Right cardiac atrium (tissue), 5 donors: ENCODE data around the gene KRTAP29-1. TPM values are rescaled to one million over a fixed set of nuclear protein-coding genes. Genes with fewer than 3 reads are reported as not detected.

Source experiments
- ATAC-seq, 2 donors: fragments of 200-7000 bp; cut with Tn5 transposase; one replicate each; pipeline versions ENCODE4 v1.8.0 to v1.9.1; 2020; ENCODE audit warnings: moderate library complexity in 2 of 2, mild to moderate bottlenecking in 1 of 2
- DNase-seq, 3 donors: peaks; one replicate each; pipeline ENCODE4 v3.0.0-alpha.2; 2020
- H3K27ac ChIP-seq: one replicate; pipeline ENCODE4 v1.5.1; 2013; ENCODE audit warnings: mild to moderate bottlenecking, low read length, control low read depth, moderate library complexity
- H3K27me3 ChIP-seq: one replicate; pipeline ENCODE4 v1.6.1; 2013; ENCODE audit not compliant: control insufficient read depth, insufficient read depth
- H3K4me1 ChIP-seq: one replicate; pipeline ENCODE4 v1.6.1; 2013; ENCODE audit warnings: low read length; ENCODE audit not compliant: control insufficient read depth, insufficient read depth
- H3K4me3 ChIP-seq: one replicate; pipeline ENCODE4 v1.5.1; 2013; ENCODE audit warnings: low read length, control low read depth
- H3K9me3 ChIP-seq: one replicate; pipeline ENCODE4 v1.6.1; 2013; ENCODE audit warnings: low read length; ENCODE audit not compliant: control insufficient read depth
- WGBS: extraction: QIAGEN DNeasy Blood & Tissue Kit; methylation state at CpG from one replicate; pipeline ENCODE4 v1.1.7; 2013; 5-methylcytosine and 5-hydroxymethylcytosine counted together
- intact Hi-C, 4 donors: fragments of 100-400 bp; cut with DNase I; formaldehyde crosslinking; loops; one replicate each; pipeline versions ENCODE4 v1.11.0 to v1.14.0; 2022 to 2023
- polyA plus RNA-seq: library from polyadenylated mRNA; stranded (reverse); fragments of 200-250 nt; gene quantifications from one replicate; pipeline ENCODE4 v1.2.3, GENCODE V29; 2013
- total RNA-seq, 4 donors: library from RNA; stranded (reverse); fragmentation: NEBNext Ultra II Directional; extraction: Animal tissue kit (Norgen Biotek cat#: 25700); gene quantifications; one replicate each; pipeline ENCODE4 v1.2.1, GENCODE V29; 2021
- donor health status: healthy with polysubstance abuse.
- donor health status: DM: no; HTN: yes; CAD: no.
- donor health status: DM: no; HTN: no; CAD: no.
- donor health status: DM: no; HTN: yes; CAD: no; lungs with severe emphysema.
- donor health status: DM: yes; HTN: yes; CAD: no.

The KRTAP29-1 gene
- total and polyA plus RNA-seq, 5 donors = not detected

GRCh38 chr17:41338961-41339485 lies 36.4 kb upstream of the KRTAP29-1 start:
- intact Hi-C loops = no loop called here
- Histone ChIP-seq H3K4me3 (no peak overlapping the region), H3K27ac (no peak overlapping the region), H3K4me1 (no peaks in the 10 kb centered on the region), H3K27me3 (no peaks in the 10 kb centered on the region), H3K9me3 (peaks cover 2% of the 10 kb centered on the region)
- WGBS = 41% methylated on average over 5 of the region's 5 CpGs
- no peak for DNase-seq
- no peak for ATAC-seq

GRCh38 chr17:41335747-41336146 lies 33.1 kb upstream of the KRTAP29-1 start:
- intact Hi-C loops = no loop called here
- no peaks in the 10 kb centered on the region for H3K27me3 ChIP-seq
- WGBS = 100% methylated on average over 1 of the region's 1 CpG
- DNase-seq (no peak), ATAC-seq (no peak)
- no peaks in the 10 kb centered on the region for H3K9me3 ChIP-seq
- no peak overlapping the region for H3K4me3 ChIP-seq
- no peaks in the 10 kb centered on the region for H3K4me1 ChIP-seq
- no peak overlapping the region for H3K27ac ChIP-seq

- no peak for ATAC-seq
- H3K27ac ChIP-seq = no peak overlapping the region
- H3K27me3 ChIP-seq = no peaks in the 10 kb centered on the region
- no peak overlapping the region for H3K4me3 ChIP-seq
- 66% methylated on average over 6 of the region's 6 CpGs for WGBS
- H3K9me3 ChIP-seq = no peaks in the 10 kb centered on the region
- H3K4me1 ChIP-seq = no peaks in the 10 kb centered on the region
- no peak for DNase-seq
- intact Hi-C loops = no loop called here
Measured at GRCh38 chr17:41334385-41335305, 32.0 kb upstream of the KRTAP29-1 start.

- no peak for ATAC-seq
- intact Hi-C loops = no loop called here
- WGBS = 90% methylated on average over 3 of the region's 3 CpGs
- DNase-seq = no peak
- H3K9me3 ChIP-seq = no peaks in the 10 kb centered on the region
- H3K4me3 ChIP-seq = no peak overlapping the region
- no peak overlapping the region for H3K27ac ChIP-seq
- no peaks in the 10 kb centered on the region for H3K27me3 ChIP-seq
- no peaks in the 10 kb centered on the region for H3K4me1 ChIP-seq
Measured at GRCh38 chr17:41333836-41334235, 31.2 kb upstream of the KRTAP29-1 start.

- intact Hi-C loops = no loop called here
- H3K4me3 ChIP-seq = no peak overlapping the region
- no peaks in the 10 kb centered on the region for H3K4me1 ChIP-seq
- H3K27me3 ChIP-seq = no peaks in the 10 kb centered on the region
- ATAC-seq (no peak), DNase-seq (no peak)
- H3K27ac ChIP-seq = no peak overlapping the region
- H3K9me3 ChIP-seq = no peaks in the 10 kb centered on the region
- 95% methylated on average over 5 of the region's 5 CpGs for WGBS
Measured at GRCh38 chr17:41333098-41333497, 30.4 kb upstream of the KRTAP29-1 start.

- intact Hi-C loops = no loop called here
- DNase-seq (no peak), ATAC-seq (no peak)
- Histone ChIP-seq H3K9me3 (no peaks in the 10 kb centered on the region), H3K4me1 (no peaks in the 10 kb centered on the region), H3K27ac (no peak overlapping the region), H3K4me3 (no peak overlapping the region), H3K27me3 (no peaks in the 10 kb centered on the region)
- WGBS = 77% methylated on average over 2 of the region's 2 CpGs
Measured at GRCh38 chr17:41332239-41332638, 29.6 kb upstream of the KRTAP29-1 start.

- ATAC-seq = no peak
- no peak overlapping the region for H3K4me3 ChIP-seq
- DNase-seq = no peak
- H3K27me3 ChIP-seq = no peaks in the 10 kb centered on the region
- H3K4me1 ChIP-seq = no peaks in the 10 kb centered on the region
- H3K9me3 ChIP-seq = no peaks in the 10 kb centered on the region
- intact Hi-C loops = no loop called here
- H3K27ac ChIP-seq = no peak overlapping the region
- WGBS = 63% methylated on average over 7 of the region's 7 CpGs
Measured at GRCh38 chr17:41331606-41332005, 29.0 kb upstream of the KRTAP29-1 start.

- ATAC-seq (peak in 1 of 2 donors; percentile 22), DNase-seq (peak in 1 of 3 donors; percentile 62)
- H3K4me1 ChIP-seq = no peaks in the 10 kb centered on the region
- no peaks in the 10 kb centered on the region for H3K27me3 ChIP-seq
- H3K4me3 ChIP-seq = no peak overlapping the region
- intact Hi-C loops = no loop called here
- H3K27ac ChIP-seq = no peak overlapping the region
- WGBS = 50% methylated on average over 13 of the region's 13 CpGs
- no peaks in the 10 kb centered on the region for H3K9me3 ChIP-seq
Measured at GRCh38 chr17:41329279-41329948, 26.8 kb upstream of the KRTAP29-1 start.

- Histone ChIP-seq H3K27ac (no peak overlapping the region), H3K4me3 (no peak overlapping the region), H3K27me3 (no peaks in the 10 kb centered on the region), H3K4me1 (no peaks in the 10 kb centered on the region), H3K9me3 (no peaks in the 10 kb centered on the region)
- WGBS = 86% methylated on average over 7 of the region's 7 CpGs
- intact Hi-C loops = no loop called here
- ATAC-seq (no peak), DNase-seq (no peak)
Measured at GRCh38 chr17:41328207-41328606, 25.6 kb upstream of the KRTAP29-1 start.

GRCh38 chr17:41327411-41328120 lies 24.9 kb upstream of the KRTAP29-1 start:
- intact Hi-C loops = no loop called here
- H3K4me1 ChIP-seq = no peaks in the 10 kb centered on the region
- H3K4me3 ChIP-seq = no peak overlapping the region
- H3K27me3 ChIP-seq = no peaks in the 10 kb centered on the region
- H3K9me3 ChIP-seq = no peaks in the 10 kb centered on the region
- ATAC-seq (no peak), DNase-seq (peak in 1 of 3 donors; percentile 46)
- no peak overlapping the region for H3K27ac ChIP-seq
- 76% methylated on average over 8 of the region's 8 CpGs for WGBS
